Memory B cell (primary cell): Measurements from ENCODE around the gene APOBEC3F.

Source experiments
- ATAC-seq: fragments of 150-1000 bp; cut with Tn5 transposase; 2 replicates; pipeline ENCODE4 v1.10.0; 2021; ENCODE audit warnings: low read depth, mild to moderate bottlenecking, moderate library complexity
- DNase-seq, 2 donors: peaks; one replicate each; pipeline ENCODE4 v3.0.0; 2022; ENCODE audit warnings: low spot score in 2 of 2
- H3K27ac Mint-ChIP-seq: one replicate; pipeline ENCODE4 v1.8.0; 2022; ENCODE audit warnings: mild to moderate bottlenecking, moderate library complexity, mixed read lengths
- H3K27me3 Mint-ChIP-seq: one replicate; pipeline ENCODE4 v1.8.0; 2022; ENCODE audit warnings: mixed read lengths
- H3K36me3 Mint-ChIP-seq: one replicate; pipeline ENCODE4 v1.8.0; 2022; ENCODE audit warnings: mild to moderate bottlenecking, mixed read lengths
- H3K4me1 Mint-ChIP-seq: one replicate; pipeline ENCODE4 v1.8.0; 2022; ENCODE audit warnings: mixed read lengths
- H3K4me3 Mint-ChIP-seq: one replicate; pipeline ENCODE4 v1.8.0; 2022; ENCODE audit warnings: mild to moderate bottlenecking, moderate library complexity, mixed read lengths
- H3K9me3 Mint-ChIP-seq: one replicate; pipeline ENCODE4 v1.8.0; 2022; ENCODE audit warnings: mixed read lengths

Gene APOBEC3F

DNA sequence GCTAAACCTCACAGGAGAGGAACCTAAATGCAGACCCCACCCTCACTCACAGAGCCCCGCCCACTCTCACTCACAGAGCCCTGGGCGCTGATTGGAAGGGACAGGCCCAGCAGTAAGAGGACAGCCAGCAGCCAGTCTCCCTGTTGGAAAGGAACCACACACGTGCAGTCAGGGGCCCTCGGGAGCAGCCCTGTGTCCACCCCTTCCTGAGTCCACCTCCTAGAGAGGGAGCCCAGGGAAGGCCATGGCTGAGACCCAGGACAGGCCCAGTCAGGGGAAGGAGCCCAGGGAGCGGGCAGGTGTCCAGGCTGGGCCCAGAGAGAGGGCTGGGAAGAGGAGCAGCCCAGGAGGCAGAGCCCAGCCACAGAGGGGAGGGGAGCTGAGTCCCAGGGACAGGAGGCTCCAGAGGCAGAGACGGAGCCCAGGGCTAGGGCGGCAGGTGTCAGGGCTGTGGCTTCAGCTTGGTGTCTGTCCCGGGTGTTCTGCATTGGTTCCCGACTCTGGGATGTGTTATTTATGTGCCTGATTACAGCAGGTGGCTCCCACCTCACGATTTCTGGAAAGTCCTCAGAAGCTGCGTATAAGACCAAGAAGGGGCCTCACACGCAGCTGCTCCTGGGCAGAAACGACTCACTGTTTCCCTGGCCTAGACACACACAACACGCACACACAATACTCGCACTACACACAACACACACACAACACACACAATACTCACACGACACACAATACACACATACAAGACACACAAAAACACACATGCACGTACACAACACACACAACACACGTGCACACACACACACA lies 47.4 kb downstream of the APOBEC3F start:
- DNase-seq: no peak
- peaks cover 12% of the 10 kb centered on the region for H3K36me3 Mint-ChIP-seq
- H3K27me3 Mint-ChIP-seq: no peaks in the 10 kb centered on the region
- no peak overlapping the region for H3K4me3 Mint-ChIP-seq
- H3K4me1 Mint-ChIP-seq: peaks cover 39% of the 10 kb centered on the region
- peak overlapping the region; percentile 90 for H3K27ac Mint-ChIP-seq
- ATAC-seq: no peak
- H3K9me3 Mint-ChIP-seq: no peaks in the 10 kb centered on the region

- DNase-seq (no peak), ATAC-seq (no peak)
- Mint-ChIP-seq H3K27me3 (no peaks in the 10 kb centered on the region), H3K27ac (peak overlapping the region; percentile 90), H3K4me1 (peaks cover 39% of the 10 kb centered on the region), H3K36me3 (peaks cover 12% of the 10 kb centered on the region), H3K4me3 (no peak overlapping the region), H3K9me3 (no peaks in the 10 kb centered on the region)
These were observed 48.0 kb downstream of the APOBEC3F start for GRCh38 chr22:39088685-39089032.

- ATAC-seq (no peak), DNase-seq (no peak)
- Mint-ChIP-seq H3K9me3 (no peaks in the 10 kb centered on the region), H3K4me1 (peaks cover 44% of the 10 kb centered on the region), H3K27ac (peak overlapping the region; percentile 78), H3K36me3 (peaks cover 12% of the 10 kb centered on the region), H3K4me3 (no peak overlapping the region), H3K27me3 (no peaks in the 10 kb centered on the region)
These were observed 49.3 kb downstream of the APOBEC3F start for GRCh38 chr22:39089928-39090327.

GRCh38 chr22:39090426-39091064 lies 49.9 kb downstream of the APOBEC3F start:
- peaks cover 44% of the 10 kb centered on the region for H3K4me1 Mint-ChIP-seq
- peaks cover 11% of the 10 kb centered on the region for H3K36me3 Mint-ChIP-seq
- DNase-seq: no peak
- H3K4me3 Mint-ChIP-seq: no peak overlapping the region
- H3K27ac Mint-ChIP-seq: peak overlapping the region; percentile 78
- peak; percentile 69 for ATAC-seq
- H3K27me3 Mint-ChIP-seq: no peaks in the 10 kb centered on the region
- no peaks in the 10 kb centered on the region for H3K9me3 Mint-ChIP-seq

DNA sequence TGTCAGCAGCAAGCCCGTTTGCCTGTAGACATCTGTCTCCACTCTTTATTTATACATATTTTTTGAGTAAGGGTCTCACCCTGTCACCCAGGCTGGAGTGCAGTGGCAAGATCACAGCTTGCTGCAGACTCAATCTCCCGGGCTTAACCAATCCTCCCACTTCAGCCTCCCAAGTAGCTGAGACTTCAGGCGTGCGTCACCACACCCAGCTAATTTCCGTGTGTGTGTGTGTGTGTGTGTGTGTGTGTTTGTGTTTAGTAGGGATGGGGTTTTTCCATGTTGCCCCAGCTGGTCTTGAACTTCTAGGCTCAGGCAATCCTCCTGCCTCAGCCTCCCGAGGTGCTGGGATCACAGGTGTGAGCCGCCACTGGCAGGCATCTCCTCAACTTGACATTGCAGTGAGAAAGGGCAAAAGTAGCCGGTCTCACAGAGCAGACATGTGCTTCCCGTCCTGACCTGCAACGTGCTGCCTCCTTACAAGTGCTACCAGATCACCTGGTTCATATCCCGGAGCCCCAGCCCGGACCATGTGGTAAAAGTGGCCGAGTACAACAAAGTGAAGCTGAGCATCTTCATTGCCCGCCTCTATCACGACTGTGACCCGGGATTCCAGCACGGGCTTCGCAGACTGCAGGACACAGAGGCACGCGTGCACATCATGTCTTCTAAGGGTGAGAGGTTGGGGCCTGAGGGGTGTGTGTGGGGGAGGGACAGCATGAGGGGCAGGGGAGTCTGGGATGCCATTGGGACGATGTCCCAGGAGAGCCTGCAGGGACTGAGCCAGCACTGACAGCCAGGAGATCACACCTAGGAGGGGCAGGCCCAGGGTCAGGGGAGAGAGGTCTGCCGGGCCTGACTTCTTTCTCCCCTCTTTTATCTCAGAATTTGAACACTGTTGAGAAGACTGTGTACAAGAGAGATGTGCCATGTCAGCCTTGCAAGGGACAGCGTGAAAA lies 50.7 kb downstream of the APOBEC3F start:
- DNase-seq: no peak
- no peaks in the 10 kb centered on the region for H3K9me3 Mint-ChIP-seq
- peak overlapping the region; percentile 78 for H3K27ac Mint-ChIP-seq
- no peaks in the 10 kb centered on the region for H3K27me3 Mint-ChIP-seq
- no peak for ATAC-seq
- peaks cover 42% of the 10 kb centered on the region for H3K4me1 Mint-ChIP-seq
- H3K4me3 Mint-ChIP-seq: no peak overlapping the region
- H3K36me3 Mint-ChIP-seq: peaks cover 7% of the 10 kb centered on the region

- H3K27me3 Mint-ChIP-seq: no peaks in the 10 kb centered on the region
- peak; percentile 25 for ATAC-seq
- no peaks in the 10 kb centered on the region for H3K9me3 Mint-ChIP-seq
- peaks cover 3% of the 10 kb centered on the region for H3K36me3 Mint-ChIP-seq
- H3K4me1 Mint-ChIP-seq: peaks cover 43% of the 10 kb centered on the region
- DNase-seq: no peak
- peak overlapping the region; percentile 62 for H3K27ac Mint-ChIP-seq
- H3K4me3 Mint-ChIP-seq: no peak overlapping the region
These were observed 51.6 kb downstream of the APOBEC3F start for GRCh38 chr22:39092111-39092862.

- Mint-ChIP-seq H3K27me3 (no peaks in the 10 kb centered on the region), H3K4me1 (peaks cover 53% of the 10 kb centered on the region), H3K4me3 (no peak overlapping the region)
These were observed 54.2 kb downstream of the APOBEC3F start for GRCh38 chr22:39094717-39095389.

DNA sequence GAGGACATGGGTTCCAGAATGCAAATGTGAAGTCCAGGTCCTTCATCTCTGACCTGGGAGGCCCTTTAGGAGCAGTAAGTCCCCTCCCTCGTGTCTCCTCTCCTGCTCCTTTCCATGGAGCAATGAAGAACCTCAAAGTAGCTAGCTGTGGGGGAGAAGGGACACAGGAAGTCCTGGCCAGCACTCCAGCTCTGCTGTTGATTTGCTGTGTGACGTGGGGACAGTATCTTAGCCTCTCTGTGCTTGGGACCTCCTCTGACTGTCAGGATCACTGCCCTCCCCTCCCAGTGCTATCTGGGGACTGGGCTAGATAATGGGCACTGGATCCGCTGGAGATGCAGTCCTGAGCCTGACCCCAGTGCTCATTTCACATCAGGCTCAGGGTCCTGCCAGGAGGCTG lies 55.3 kb downstream of the APOBEC3F start:
- Mint-ChIP-seq H3K9me3 (no peaks in the 10 kb centered on the region), H3K27me3 (no peaks in the 10 kb centered on the region), H3K4me3 (no peak overlapping the region), H3K4me1 (peaks cover 50% of the 10 kb centered on the region), H3K36me3 (no peaks in the 10 kb centered on the region), H3K27ac (peak overlapping the region; percentile 70)
- no peak for DNase-seq
- ATAC-seq: no peak

More at GRCh38 chr22:39094717-39095389, 54.2 kb downstream of the APOBEC3F start:
- no peak for DNase-seq
- Mint-ChIP-seq H3K27ac (peak overlapping the region; percentile 58), H3K9me3 (no peaks in the 10 kb centered on the region), H3K36me3 (no peaks in the 10 kb centered on the region)
- ATAC-seq: no peak

DNA sequence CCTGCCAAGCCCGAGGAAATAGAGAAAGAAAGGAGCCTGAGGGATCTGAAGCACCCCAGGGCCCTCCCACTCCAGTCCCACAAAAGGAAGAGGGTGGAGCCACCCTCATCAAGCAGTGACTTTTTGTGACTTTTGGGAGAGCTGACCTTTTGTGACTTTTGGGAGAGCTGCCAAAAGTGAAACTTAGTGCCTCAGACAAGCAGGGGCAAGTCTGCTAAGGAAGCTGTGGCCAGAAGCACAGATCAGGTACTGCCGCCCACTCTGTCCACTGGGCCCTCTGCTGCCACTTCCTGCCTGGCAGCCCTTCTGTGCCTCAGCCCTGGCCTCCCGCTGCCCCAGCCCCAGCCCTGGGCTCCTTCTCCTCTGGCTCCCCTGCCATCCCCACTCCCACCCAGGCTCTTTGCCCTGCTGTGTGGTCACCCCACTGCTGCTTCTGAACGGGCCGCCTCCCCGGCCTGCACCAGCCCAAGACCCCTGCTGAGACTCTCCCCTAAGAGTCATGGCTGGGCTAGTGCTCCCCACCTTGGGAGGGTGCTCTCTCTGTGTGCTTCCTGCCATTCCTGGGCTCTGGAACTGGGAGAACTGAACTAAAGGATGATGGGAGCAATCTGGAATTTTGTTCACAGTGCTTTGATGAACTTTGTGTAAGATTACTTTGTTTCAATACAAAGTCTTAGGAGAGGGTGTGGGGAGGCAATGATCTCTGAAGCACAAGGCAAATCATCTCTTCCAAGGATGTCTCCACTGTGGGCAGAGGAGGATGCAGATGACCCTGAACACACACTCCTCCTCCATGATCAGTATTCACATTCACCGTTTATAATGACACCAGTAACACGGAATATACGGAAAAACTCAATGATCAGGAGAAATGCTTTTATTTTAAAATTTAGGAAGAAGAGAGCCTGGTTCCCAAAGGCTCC lies 56.7 kb downstream of the APOBEC3F start, which contains the start of gene APOBEC3H:
Gene APOBEC3H (plus strand): TSS at position 147 of the 923 bp plus-strand sequence. CDS start 3,035 bp downstream, outside the sequence.
- Mint-ChIP-seq H3K36me3 (no peaks in the 10 kb centered on the region), H3K27me3 (no peaks in the 10 kb centered on the region), H3K4me1 (peaks cover 42% of the 10 kb centered on the region), H3K9me3 (no peaks in the 10 kb centered on the region), H3K27ac (peak within 1 kb of the TSS; percentile 100), H3K4me3 (peak within 1 kb of the TSS; percentile 34)
- no peak for ATAC-seq
- DNase-seq: no peak

- H3K27me3 Mint-ChIP-seq: no peaks in the 10 kb centered on the region
- H3K36me3 Mint-ChIP-seq: no peaks in the 10 kb centered on the region
- H3K4me3 Mint-ChIP-seq: peak overlapping the region; percentile 14
- peaks cover 36% of the 10 kb centered on the region for H3K4me1 Mint-ChIP-seq
- no peak for ATAC-seq
- DNase-seq: no peak
- H3K27ac Mint-ChIP-seq: peak overlapping the region; percentile 100
- H3K9me3 Mint-ChIP-seq: no peaks in the 10 kb centered on the region
These were observed 57.4 kb downstream of the APOBEC3F start for GRCh38 chr22:39098026-39098425.

GRCh38 chr22:39098576-39098975 lies 57.9 kb downstream of the APOBEC3F start:
- Mint-ChIP-seq H3K4me1 (peaks cover 36% of the 10 kb centered on the region), H3K27ac (peak overlapping the region; percentile 100), H3K4me3 (peak overlapping the region; percentile 73), H3K27me3 (no peaks in the 10 kb centered on the region), H3K9me3 (no peaks in the 10 kb centered on the region), H3K36me3 (no peaks in the 10 kb centered on the region)
- DNase-seq: peak; percentile 18 to 32
- no peak for ATAC-seq

GRCh38 chr22:39101226-39101625 lies 60.6 kb downstream of the APOBEC3F start:
- ATAC-seq: no peak
- Mint-ChIP-seq H3K4me1 (peaks cover 31% of the 10 kb centered on the region), H3K4me3 (no peak overlapping the region)

More at GRCh38 chr22:39101226-39101625, 60.6 kb downstream of the APOBEC3F start:
- H3K9me3 Mint-ChIP-seq: no peaks in the 10 kb centered on the region
- no peaks in the 10 kb centered on the region for H3K27me3 Mint-ChIP-seq
- H3K36me3 Mint-ChIP-seq: no peaks in the 10 kb centered on the region
- no peak for DNase-seq
- H3K27ac Mint-ChIP-seq: peak overlapping the region; percentile 100
